ENCODE results near the gene IL17B. TPM values are rescaled to one million over a fixed set of nuclear protein-coding genes. Genes with fewer than 3 reads are reported as not detected.

Gene IL17B
- total and polyA plus RNA-seq, 9 of the 15 experiments (the other 6 are each of a cell fraction or from before 2014, with no cell fraction given), result 0.28 to 2.6 (median 0.53) TPM; not detected in 2

GRCh38 chr5:149372932-149373331 lies 6.2 kb downstream of the IL17B start (continued):
- TF ChIP-seq FOXK2 (conservative IDR thresholded peaks at IDR 0.05 in 1 of 2, IDR thresholded peaks at IDR 0.05 in 1 of 2; ENCODE audit: low read depth in 2 of 2) (no peak), JUND (IDR thresholded peaks at IDR 0.05; ENCODE audit: borderline replicate concordance, low read depth, low read length) (no peak), JUND (tag; IDR thresholded peaks at IDR 0.05; ENCODE audit: borderline replicate concordance, low read depth, low read length) (no peak), ZNF717 (CRISPR knock-in tag; IDR thresholded peaks at IDR 0.05) (no peak)

- Histone ChIP-seq H3K9ac (ENCODE audit: insufficient read depth in 1 of 2, low read depth in 2 of 2, low read length in 2 of 2) (no peak overlapping the region), H3K4me1 (replicated peaks in 1 of 2; ENCODE audit: control insufficient read depth in 2 of 2, insufficient read depth in 2 of 2, low read length in 2 of 2) (peaks cover 5 to 9% of the 10 kb centered on the region in 2 experiments; a peak in 3 of 5 replicates), H3K9me3 (replicated peaks; ENCODE audit: control insufficient read depth, insufficient read depth, low read depth, low read length) (no peaks in the 10 kb centered on the region), H3K36me3 (ENCODE audit: control insufficient read depth, insufficient read depth, low read length) (no peaks in the 10 kb centered on the region), H3K9me1 (ENCODE audit: control insufficient read depth, insufficient read depth, low read length) (no peaks in the 10 kb centered on the region), H3K27me3 (ENCODE audit: control insufficient read depth in 2 of 2, insufficient read depth in 2 of 2, low read length in 2 of 2) (no peaks in the 10 kb centered on the region), H2AFZ (ENCODE audit: low read depth, low read length) (no peak overlapping the region), H3K27ac (ENCODE audit: extremely low read depth, low read depth, low read length) (no peak overlapping the region), H3K4me2 (ENCODE audit: insufficient read depth, low read length) (no peak overlapping the region), H3K4me3 (no peak overlapping the region), H4K20me1 (replicated peaks; ENCODE audit: control insufficient read depth, insufficient read depth, low read length) (no peaks in the 10 kb centered on the region), H3K79me2 (ENCODE audit: control insufficient read depth, insufficient read depth, low read length) (no peaks in the 10 kb centered on the region)
- ChIA-PET CTCF (ENCODE audit: low intra/inter-chr PET ratio) (interaction anchor here (1.4 to 3.8 kb wide), 2 partner anchors 9 to 55 kb away, joined by 4 to 36 read pairs; no protein-coding TSS in a partner anchor), POLR2A (interaction anchor here (0.6 to 1.5 kb wide), 10 partner anchors 9 to 215 kb away, joined by 3 to 6 read pairs (median 3); no protein-coding TSS in a partner anchor)
- TF ChIP-seq HDAC8 (tag; IDR thresholded peaks at IDR 0.05), result no peak
- TF ChIP-seq POLR2G (IDR thresholded peaks at IDR 0.05; ENCODE audit: low read depth, low read length), result no peak
- TF ChIP-seq SPI1 (IDR thresholded peaks at IDR 0.05; ENCODE audit: borderline replicate concordance, low read depth, low read length), result 0 out of 2 replicates have a peak, but pooled peaks have one; percentile 23
- BruUV-seq (replicated peaks), result no TSS peak
- in situ Hi-C loops (cut with MboI) (loop anchor here (5.0 kb wide), 2 partner anchors 50 to 180 kb away; partner anchors contain the start of gene CSNK1A1), intact Hi-C loops (cut with micrococcal nuclease) (loop anchor here (5.0 kb wide), 1 partner anchor 230 kb away; the partner anchor contains the start of gene ABLIM3)
- no peak for DNase-seq (ENCODE audit: extremely low read depth in 1 of 4, low spot score in 3 of 4)
- WGBS (ENCODE audit: insufficient coverage, low coverage, missing lambda C conversion rate), result 22% methylated on average over 4 of the region's 4 CpGs
- FAIRE-seq, result no peak
- no peak for ATAC-seq
Observed at GRCh38 chr5:149372076-149372795, 6.9 kb downstream of the IL17B start.

Data from K562 (cell line).